CD4-positive, alpha-beta T cell treated with Interleukin-4 for 1 hour (primary cell): ENCODE results near the gene DTL.

Experiments
- DNase-seq, 2 donors: peaks; one replicate each; pipeline ENCODE4 v3.0.0-alpha.2; 2020 to 2022

The DTL gene

DNA sequence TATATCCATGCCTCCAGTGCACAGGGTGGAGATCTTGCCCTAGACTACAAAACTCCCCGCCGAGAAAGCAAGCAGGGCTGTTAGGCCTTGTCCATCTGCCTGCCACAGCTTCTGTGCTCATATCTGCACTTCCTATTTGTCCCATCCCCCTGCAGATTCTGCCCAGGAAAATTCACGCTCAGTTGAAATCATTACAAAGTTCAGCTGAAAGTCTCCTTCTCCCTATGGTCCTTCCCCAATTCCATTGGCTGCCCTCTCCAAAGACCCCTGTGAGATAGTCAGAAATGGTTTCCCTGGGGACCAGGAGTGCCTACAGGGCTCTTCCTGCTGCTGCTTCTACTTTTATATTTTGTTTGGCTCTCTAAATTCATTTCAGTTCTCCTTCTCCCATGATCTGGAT lies 63.2 kb downstream of the DTL start:
- no peak for DNase-seq

DNA sequence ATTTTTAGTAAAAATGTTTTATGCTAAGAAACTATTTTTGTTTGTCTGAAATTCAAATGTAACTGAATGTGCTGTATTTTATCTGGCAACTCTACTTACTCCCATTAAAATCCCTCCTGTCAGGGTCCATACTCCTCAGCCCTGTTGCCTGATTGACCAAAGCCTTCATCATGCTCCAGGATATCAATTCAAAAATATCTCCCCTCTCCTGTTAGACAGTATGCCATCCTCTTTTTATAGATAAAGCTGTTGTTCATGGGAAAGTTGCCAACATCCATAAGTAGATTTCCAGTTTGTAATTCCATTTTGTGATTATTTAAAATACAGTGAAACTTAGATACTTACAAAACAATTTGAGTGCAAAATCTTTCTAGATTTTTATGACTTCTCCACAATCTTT lies 65.7 kb downstream of the DTL start:
- DNase-seq: no peak

DNA sequence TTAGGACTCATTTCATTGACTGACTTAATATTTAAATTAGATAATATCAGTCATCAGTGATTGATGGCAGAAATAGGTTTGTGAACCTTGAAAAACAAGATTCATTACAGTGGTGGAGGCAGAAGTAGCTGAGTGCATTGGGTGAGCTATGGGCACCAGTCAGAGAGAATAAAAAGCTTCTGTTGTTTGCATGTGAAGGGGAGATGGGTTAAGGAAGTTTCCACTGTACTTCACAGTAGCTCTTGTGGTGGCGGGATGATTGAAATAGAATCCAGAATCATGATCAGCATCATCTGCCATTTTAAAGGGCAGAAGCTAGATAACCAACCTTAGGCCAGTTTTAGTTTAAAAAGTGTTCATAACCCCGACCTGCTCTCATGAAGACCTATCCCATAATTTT lies 66.2 kb downstream of the DTL start:
- no peak for DNase-seq

DNA sequence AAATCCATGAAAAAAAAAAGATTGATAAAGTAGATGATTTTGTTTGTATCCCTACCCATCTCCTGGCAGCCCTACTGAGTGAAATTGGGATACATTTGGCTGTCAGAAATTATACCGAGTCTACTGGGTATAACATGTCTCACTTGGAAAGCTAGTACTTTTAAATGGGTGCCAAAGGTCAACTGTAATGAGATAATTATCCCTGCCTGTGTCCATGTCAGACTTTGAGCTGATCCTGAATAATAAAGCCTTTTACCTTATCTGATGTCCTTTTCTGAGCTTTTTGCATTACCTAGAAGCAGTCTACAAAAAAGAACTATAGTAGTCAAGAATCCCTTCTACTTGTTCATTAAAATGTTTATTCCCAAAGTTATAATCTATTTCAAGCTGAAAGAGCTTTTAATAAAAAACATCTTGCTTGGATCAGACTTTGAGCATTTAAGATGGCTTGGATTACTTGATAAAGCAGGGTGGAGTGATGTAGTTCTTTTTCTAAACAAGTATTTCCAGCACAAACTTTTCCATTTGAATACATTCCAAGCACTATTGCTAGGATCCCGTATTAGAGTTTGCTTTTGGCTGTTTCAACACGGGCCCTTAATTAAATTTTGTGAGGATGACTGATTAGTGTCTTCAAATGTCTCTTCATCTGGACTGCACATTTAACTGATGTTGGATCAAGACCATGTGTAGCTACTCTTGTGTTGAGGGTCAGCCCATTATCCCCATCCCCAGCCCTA lies 69.2 kb downstream of the DTL start:
- no peak for DNase-seq

DNA sequence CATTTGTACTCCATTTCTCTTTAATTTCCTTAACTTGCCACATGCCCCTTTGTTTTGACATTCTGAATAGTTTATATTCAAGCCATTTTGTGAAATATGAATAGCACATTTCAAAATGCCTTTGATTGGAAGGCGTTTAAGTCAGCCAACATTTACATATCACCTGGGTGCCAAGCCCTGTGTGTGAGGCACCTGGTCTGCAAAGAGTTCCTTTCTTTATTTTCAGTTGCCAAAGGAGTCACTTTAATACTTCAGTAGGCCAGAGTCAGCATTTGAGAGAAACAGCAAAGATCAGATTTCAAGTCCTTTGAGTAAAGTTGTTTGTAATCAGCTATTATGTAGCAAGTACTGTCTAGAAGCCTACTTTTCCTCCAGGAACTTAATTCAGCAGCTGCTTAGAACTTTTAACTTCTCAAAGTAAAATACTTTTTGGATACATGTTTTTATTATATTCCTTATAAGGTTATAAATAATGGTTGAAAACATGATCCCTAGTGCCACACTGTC lies 70.8 kb downstream of the DTL start:
- DNase-seq: no peak

DNA sequence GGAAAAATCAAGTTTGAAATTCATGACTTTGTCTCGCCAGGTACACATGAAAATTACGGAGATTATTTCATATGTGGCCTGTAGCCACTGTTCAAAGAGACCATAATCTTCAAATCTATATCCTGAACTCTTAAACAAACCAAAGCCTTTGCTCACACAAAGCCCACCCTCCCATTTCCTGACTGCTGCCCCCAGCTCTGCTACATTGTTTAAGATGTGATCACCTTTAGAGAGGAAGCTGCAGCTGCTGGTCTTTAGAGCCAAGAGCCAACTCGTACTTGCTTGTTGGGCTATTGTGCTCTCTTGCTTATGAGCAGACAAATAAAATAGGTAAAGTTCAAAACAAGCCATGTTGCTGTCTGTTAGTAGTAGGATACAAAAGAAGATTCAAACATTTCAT lies 71.9 kb downstream of the DTL start:
- no peak for DNase-seq

DNA sequence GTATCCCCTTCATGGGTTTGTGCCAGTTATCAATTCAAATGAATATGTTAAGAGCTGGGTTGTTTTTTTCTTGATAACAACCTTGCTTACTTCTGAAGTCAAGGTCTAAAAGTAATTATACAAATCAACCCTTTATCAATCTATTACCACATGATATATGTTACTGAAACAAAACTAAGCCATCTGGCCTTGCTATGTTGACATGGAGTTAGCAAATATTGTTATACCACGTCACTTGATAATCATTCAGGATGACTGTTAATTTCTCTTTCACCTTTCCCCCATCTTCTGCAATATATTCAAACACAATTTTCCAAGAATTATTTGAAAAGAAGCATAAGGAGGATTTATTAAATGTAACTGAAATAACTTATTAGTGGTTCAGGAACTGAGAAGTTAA lies 72.6 kb downstream of the DTL start:
- DNase-seq: no peak

DNA sequence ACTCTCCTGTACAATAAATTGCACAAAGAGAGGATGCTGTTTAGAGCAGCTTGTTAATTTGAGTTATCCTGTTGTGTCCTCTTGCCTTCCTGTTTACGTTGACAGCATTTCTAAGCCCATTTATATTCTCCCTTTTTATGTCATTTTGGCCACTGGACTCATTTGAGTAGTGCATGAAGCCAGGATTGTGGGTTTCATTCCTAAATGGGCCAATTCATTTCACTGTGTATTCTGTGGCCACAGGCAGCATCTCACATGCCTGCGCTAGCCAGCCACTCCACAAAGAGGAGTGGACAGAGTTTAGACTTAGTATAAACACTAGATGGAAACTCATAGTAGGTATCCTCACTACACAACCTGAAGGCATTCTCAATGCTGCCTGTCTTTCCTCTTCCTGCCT lies 73.4 kb downstream of the DTL start:
- no peak for DNase-seq

DNA sequence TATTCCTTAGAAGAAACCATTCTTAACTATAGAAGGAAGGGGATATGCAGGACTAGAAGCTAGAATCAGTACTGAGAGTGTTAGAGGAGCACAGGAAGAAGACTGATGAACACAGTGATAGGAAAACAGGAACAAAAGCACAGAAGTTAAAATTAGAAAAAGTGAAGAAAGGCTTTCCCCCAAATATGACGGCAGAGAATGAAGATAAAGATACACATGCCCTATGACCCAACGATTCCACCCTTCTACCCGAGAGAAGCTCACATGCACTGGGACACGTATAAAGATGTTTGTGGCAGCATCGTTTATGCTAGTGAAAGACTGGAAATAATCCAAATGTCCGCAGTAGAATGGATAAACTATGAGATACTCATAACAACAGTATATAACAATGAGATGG lies 74.2 kb downstream of the DTL start:
- no peak for DNase-seq

DNA sequence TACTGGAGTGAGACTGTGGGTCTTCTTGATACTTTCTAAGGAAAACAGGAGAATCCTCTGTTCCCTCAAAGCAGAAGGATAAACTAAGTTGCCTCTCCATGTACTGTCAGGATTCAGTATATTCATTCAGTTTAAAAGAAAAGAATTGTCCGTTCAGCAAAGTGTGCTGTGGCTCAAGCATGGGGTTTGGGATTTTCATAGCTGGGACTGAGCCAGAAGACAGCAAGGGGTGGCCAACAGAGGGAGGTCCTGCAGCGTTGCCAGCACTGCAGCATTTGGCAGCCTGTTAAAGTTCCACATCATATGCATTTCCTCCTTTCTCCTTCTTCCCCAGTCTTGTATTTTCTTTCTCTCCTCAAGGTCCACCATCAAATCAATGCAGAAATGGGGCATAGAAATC lies 75.1 kb downstream of the DTL start:
- DNase-seq: no peak

DNA sequence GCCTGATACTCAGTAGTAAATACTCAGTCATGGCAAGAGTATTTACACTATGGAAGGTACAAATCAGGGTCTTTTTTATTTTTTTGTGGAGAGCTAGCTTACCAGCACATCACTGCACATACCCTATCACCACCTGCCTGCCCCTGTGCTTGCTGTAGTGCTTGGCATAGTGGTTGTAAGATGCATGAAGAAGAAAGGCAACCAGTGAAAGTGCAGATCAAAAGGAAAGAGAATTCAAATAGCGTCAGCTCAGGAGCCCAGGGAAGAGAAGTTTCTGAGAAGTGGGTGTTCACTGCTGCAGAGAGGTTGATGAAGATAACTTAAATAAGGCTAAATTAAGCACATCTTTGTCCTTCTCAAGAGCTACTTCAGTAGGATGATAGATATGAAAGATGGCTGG lies 76.0 kb downstream of the DTL start:
- DNase-seq: no peak

DNA sequence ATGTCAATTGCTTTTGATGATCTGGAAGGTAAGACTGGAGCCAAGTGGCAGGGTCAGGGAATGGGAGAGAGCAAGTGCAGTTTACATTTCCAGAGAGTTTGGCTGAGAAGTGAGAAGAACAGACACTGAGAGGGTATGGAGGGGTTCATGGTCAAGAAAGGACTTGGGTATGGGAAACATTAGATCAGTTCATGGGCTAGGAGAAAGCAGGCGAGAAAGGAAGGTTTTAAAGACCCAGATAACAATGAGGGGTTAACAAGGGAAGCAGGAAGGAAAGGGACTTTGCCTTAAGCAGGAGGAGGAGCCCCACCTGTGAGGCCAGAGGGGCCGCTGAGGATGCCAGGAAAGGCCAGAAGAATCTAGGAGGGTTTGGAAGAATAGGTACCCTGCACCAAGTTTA lies 78.2 kb downstream of the DTL start:
- no peak for DNase-seq

DNA sequence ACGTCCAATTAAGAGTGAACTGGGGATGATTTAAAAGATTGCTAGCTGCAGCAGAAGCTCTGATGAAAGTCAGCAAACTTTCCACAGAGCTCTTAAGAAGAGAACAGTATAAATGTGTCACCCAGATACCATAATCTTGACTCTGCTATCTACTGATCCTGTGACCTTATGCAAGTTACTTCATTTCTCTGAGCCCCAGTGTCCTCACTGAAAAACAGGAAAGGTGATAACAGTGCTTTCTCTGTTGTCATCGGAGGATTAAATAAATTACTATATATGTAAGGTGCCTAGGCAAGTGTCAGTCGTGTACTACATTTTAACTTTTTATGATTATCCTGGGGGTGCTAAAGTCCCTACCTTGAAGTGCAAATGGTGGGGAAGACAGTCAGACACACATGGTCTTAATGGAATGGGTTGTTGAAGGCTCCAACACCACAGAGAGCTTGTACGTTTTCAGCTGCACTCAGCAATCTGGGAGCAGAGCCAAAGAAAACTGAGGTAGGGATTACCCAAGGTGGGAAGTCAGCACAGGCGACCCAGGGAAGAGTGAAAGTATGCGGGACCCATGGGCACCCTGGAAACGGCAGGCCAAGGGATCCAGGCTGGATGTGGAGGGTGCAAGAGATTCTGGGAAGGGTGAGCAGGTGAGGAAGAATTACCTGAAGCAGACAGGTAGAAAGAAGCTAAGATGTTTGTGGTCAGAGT lies 82.8 kb downstream of the DTL start:
- DNase-seq: no peak

DNA sequence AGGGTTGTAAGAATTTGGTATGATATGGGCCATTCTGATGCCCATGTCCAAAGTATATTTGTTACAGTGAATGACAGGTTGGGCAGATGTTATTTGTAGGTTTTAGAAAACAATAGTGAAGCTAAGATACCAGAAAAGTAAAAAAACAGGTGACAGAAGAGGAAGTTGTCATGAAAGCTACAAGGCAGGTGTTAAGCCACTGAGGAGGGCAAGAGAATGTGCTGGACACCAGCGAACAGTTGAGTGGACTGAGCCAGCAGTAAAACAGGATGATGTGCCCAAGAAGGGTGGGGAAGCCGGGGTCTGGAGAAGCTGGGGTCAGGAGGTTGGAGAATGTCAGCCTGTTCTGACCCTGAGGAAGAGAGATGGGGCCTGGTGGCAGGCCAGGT lies 83.3 kb downstream of the DTL start:
- DNase-seq: no peak

DNA sequence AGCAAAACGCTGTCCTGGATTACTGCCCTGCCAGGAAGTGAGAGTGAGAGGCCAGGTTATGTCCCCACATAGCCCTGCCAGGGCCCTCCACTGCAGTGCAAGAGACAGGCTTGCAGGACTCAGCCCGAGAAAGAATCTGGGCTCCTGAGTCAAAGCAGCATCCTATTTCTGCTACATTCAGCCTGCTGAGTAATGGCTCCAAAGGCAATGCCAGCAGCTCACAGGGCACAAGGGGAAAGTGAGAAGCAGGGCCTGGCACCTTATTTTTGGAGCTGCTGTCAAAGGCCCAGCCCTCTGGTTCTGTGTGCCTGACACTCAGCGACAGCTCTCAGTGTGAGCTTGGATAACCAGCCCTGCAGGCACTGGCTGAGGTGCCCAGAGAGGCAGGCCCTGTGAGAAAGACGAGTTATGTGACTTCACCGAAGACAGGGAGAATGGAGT lies 83.9 kb downstream of the DTL start:
- no peak for DNase-seq

DNA sequence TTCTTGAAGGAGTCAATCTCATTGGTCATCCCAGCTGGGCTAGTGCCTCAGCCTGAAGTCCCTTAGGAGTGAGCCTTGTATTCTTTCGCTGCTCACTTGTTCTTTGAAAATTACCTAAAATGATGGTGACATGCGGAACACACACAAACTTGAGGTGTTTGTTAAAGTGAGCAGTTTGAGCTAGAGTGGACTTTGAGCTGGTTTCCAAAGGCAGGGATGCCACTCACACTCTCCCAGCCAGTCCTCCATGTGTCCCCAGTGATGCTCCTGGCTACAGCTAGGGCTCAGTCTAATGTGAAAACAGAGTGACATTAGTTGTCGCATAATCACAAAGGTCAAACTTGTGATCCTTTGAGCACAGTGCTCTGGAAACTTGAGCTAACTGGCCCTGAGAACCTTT lies 84.3 kb downstream of the DTL start:
- DNase-seq: no peak

DNA sequence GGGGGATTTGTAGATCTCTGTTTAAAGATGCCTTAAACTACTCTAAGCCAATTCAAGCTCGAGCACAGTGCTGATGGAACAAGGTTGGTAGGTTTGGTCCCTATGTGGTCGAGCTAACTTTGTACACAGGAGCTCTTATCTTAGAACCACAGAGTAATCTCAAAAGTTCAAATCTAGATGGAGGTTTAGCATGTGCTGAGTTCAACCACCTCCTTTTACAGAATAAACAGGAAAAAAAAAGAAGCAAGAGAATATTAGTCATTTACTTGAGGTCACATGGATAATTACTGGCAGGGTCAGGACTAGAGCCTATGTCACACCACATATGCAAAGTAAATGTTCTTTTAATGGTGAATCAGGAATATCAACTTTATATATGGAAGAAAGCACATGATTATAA lies 86.2 kb downstream of the DTL start:
- no peak for DNase-seq

DNA sequence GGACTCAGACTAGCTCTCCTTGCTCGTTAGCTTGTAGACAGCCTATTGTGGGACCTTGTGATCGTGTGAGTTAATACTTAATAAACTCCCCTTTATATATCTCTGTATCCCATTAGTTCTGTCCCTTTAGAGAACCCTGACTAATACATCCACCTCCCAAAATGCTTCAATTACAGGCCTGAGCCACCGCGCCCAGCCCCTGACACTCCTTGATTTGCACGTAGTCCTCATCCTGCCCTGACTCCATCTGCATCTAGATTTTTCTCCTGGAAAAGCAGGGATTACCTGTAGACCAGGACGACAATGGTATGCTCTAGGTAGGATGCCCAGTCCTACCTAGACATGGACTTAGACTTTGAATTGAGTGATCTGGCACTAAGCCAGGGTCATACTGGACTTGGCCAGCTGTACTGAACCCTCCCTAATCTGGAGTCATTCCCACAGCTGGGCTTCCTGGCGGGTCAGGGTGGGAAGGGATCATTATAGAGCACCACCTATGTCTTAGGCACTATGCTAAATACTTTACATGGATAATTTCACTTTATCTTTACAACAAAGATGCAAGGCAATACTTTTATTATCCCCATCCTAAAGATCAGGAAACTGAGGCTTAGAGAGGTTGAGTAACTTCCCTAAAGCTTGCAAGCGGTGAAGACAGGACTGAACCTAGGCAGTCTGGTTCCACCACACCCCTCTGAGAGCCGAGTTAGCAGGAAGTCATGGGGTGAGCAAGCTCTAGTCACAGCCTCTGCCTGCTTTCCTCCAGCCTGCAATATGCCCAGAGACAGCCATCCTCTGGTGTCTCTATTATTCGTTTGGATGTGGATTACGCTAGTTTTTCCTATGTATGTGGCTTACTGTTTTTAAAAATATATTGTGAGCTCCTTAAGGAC lies 89.4 kb downstream of the DTL start:
- DNase-seq: peak; percentile 4 to 45

DNA sequence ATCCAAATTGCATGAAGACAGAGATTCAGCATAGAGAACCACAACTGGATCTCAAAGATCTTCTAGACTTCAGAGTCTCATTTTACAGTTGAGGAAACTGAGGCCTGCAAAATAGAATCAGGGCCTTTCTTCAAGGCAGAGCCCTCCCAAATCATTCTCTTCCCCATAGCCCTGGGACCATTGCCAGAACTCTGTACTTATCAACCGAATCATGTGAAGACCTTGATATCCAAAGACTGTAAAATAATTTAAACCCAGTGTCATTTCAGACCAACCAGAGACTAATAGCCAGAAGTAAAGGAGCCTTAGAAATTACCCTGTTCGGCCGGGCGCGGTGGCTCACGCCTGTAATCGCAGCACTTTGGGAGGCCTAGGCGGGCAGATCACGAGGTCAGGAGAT lies 90.1 kb downstream of the DTL start:
- DNase-seq: no peak

DNA sequence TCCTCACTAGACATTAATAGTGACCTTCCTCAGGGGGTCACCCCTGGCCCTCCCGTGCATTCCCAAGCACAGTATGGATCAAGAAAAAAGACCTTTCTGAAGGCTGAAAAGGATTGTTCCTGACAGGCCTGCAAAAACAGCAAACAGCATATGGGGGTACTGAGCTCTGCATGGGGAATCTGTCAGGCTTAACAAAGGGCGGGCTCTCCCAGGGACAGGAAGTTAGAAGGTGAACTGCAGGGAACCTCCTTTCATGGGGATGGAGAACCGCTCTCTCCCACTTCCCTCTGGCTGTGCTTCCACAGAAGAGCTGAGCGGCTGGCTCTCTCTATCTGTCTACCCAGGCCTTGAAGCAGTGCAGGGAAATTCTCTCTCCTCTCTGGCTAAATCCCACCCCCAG lies 91.7 kb downstream of the DTL start:
- no peak for DNase-seq

DNA sequence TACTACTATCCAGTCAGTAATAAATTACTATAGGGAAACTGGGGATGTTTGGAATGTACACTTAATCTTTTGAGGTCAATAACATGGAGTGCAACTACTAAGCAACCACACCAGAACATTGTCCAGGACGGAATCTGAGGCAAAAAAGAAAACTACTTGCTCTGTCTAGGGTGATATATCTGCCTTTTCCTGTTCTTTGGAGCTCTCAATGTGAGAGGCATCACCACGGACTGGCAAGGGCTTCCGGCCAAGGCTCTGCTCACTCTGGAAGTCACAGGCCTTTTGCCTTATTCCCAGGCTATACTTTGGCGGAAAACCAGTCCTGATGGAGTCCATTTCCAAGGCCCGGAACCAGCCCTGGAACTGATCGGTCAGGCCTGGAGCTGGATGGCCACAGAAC lies 94.2 kb downstream of the DTL start:
- DNase-seq: no peak

DNA sequence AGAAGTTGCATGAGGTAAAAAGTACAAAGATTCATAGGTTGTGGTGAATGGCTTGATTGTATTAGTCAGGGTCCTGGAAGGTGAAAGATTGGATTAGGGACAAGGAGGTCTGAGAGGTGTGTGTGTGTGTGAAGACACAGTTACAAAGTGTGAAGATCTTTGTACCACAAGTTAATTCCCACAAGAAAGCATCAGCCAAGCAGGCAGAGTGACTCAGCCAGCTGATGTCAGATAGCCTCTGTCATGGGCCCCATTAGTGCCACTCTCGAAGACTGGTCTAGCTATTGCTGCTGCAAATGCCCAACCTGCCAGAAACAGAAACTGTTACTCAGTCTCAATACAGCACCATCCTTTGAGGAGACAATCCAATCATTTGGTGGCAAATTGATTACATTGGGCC lies 96.5 kb downstream of the DTL start:
- no peak for DNase-seq

DNA sequence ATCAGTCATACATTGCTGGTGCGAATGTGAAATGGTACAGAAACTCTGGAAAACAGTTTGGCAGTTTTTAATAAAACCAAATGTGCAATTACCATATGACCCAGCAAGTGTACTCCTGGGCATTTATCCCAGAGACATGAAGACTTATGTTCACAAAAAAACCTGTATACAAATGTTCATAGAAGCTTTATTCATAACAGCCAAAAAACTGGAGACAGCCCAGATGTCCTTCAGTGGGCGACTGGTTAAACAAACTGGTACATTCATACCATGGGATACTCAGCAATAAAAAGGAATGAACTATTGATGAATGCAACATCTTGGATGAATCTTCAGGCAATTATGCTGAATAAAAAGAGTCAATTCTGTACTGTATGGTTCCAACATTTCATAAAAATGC lies 97.8 kb downstream of the DTL start:
- DNase-seq: no peak

DNA sequence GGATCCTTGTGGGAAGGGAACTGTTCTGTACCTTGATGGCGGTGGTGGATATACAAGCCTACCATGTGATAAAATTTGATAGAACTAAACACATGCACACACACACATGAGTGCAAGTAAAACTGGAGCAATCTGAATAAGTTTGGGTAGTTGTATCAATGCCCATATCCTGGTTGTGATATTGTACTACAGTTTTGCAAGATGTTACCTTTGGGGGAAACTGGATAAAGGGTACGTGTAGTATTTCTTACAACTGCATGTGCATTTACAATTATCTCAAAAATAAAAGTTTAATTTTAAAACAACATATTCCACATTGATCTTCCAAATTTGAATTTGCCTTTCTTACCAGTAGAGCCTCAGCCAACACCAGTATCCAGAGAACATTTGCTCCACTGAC lies 99.6 kb downstream of the DTL start:
- no peak for DNase-seq
